Stimulated activated CD8-positive, alpha-beta memory T cell treated with anti-CD3 and anti-CD28 coated beads, Interleukin-12 subunit alpha, Interleukin-12 subunit beta, amount 100 ng/mL, for 24 hours (primary cell): Measurements from ENCODE around the gene NRIP1.
"Not testable (repeated sequence)": the region's sequence is repeated elsewhere in the genome, so short reads cannot be mapped to it uniquely, and the experiment has no call there.

Experiments
- DNase-seq: peaks from one replicate; pipeline ENCODE4 v3.0.0-alpha.2; 2020; ENCODE audit errors: extremely low read depth

NRIP1 gene

DNA sequence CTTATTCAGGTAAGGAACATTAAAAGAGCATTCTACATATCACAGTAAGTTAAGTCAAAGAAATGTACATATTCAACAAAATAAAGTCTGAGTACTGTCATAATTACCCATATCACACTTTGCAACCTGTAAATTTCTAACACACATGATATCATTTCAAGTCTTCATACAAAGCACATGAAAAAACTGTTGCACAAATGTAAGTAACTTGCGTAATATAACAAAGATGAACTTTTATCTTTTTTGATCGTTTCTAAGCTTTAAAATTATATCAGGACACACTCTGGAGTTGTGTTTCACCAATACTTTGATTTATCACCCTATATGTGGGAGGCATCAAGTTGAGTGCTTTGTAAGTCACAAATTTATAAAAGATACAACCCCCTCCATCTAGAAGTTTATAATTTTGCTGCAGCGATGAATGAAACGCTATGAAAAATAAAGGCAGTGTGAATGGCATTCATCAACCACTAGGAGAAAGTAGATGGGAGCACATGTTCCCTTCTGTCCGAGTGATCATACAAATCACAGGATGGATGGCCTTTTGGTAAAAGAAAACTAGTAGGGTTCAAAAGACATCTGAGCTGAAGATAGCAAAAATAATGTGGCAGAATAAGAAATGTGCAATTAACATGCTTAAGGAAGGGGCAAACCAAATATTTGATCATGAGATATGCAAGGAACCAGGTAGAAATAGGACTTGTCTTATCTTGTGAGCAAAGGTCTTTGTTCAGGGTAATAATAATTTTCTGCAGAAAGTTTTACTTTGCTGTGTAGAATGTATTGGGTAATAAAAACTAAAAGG is 27.5 kb downstream of the NRIP1 start:
- DNase-seq, result no peak

DNA sequence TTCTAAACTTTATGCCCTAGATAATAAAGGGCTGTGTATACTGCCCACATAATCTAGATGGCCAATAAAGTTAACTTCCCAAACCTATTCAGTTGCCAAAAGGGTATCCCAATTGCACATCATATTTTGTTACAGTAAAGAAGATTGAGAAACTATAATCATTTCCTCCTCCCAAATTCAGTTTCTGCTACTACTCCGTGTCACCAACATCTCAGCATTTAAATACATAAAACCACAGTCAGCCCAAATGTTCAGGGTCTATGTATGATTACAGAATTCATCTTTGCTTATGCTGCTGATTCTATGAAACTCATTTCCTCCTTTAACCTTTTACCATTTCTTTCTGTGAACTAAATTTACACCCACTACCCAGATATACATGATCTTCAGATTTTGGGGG is 28.6 kb downstream of the NRIP1 start:
- no peak for DNase-seq

DNA sequence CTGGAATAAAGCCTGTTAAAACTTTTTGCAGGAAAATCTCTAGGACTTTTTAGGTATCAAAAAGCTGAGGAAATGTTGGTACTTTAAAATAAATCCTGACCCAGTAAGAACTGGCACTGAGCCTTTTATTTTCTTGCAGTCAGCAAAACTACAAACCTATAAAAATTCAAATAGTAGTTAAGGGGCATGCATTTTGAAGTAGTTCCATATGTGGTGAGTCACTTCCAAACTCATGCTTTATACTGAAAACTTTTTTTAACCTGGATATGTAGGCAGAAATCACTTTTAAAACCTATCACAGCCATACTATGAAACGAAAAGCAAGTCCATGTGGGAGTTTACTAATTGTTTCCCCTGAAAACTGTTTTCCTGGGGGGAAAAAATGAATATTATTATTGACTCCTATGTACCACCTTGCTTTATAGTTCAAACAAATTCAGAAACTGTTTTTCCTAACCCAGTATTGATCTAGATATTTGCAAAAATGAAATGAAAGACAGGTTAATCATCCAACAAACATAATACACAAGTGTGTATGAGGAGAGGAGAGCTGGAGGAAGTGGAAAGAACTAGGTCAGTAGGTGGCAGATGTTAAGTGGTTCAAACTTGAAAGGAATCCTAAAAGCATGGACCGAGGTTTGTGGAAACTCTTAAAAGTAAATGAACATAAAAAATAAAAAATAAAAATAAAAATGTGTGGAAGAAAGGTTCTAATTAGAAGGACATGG is 30.5 kb downstream of the NRIP1 start:
- DNase-seq, result no peak

DNA sequence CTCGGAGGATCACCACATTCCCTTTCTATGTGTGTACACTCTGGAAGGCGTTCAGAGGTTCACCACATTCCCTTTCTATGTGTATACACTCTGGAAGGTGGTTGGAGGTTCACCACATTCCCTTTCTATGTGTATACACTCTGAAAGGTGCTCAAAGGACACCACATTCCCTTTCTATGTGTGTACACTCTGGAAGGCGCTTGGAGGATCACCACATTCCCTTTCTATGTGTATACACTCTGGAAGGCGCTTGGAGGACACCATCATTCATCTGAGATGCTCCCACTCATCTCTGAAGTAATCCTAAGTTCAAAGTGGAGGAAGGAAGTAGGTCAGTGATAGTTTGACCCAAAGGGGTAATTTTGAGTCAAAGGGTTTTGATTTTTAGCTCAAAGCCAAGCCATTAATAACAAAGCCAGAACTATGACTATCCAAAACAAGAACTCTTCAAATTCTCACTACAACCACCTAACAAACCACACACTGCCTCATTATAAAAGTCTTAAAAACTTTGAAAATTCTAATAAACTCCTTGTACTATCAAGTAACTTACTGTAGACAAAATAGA is 32.9 kb downstream of the NRIP1 start:
- DNase-seq, result no peak

DNA sequence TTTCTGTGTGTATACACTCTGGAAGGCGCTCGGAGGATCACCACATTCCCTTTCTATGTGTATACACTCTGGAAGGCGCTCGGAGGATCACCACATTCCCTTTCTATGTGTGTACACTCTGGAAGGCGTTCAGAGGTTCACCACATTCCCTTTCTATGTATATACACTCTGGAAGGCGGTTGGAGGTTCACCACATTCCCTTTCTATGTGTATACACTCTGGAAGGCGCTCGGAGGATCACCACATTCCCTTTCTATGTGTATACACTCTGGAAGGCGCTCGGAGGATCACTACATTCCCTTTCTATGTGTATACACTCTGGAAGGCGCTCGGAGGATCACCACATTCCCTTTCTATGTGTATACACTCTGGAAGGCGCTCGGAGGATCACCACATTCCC is 33.4 kb downstream of the NRIP1 start:
- not testable (repeated sequence) for DNase-seq

DNA sequence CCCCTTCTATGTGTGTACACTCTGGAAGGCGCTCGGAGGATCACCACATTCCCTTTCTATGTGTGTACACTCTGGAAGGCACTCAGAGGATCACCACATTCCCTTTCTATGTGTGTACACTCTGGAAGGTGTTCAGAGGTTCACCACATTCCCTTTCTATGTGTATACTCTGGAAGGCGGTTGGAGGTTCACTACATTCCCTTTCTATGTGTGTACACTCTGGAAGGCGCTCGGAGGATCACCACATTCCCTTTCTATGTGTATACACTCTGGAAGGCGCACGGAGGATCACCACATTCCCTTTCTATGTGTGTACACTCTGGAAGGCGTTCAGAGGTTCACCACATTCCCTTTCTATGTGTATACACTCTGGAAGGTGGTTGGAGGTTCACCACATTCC is 33.9 kb downstream of the NRIP1 start:
- not testable (repeated sequence) for DNase-seq

DNA sequence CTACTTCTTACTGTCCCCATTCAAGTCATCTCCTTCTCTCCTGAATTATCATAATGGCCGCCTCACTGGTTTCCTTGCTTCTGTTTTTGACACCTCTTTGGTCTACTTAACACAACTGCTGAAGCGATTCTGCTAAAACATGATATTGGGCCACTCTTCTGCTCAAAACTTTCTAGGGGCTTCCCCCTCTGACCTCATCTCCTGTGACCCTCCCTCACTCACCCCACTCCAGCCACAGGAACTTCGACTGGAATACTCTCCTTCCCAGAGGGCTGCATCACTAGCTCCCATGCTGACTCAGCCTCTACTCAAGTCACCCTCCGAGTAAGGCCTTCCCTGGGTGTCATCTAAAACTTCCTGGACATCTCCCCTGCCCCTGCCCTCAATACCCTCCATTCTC is 35.7 kb downstream of the NRIP1 start:
- DNase-seq, result no peak

DNA sequence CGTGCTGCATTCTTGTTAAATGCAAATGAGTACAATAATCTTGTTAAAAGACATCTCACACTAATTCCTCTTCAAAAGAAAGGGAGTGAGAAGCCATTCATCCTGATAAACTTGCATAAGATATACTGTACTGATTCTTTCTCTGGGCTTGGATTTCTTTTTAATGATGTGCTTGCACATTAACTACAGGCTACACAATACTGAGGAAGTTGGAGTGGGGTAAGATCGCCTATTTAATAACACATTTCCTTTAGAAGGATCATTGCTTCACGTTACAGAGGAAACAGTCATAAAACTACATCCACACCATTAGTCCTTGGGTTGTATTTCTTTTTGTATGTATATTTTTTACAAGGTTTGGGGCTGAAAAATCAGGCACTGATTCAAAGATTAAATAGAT is 36.6 kb downstream of the NRIP1 start:
- no peak for DNase-seq

DNA sequence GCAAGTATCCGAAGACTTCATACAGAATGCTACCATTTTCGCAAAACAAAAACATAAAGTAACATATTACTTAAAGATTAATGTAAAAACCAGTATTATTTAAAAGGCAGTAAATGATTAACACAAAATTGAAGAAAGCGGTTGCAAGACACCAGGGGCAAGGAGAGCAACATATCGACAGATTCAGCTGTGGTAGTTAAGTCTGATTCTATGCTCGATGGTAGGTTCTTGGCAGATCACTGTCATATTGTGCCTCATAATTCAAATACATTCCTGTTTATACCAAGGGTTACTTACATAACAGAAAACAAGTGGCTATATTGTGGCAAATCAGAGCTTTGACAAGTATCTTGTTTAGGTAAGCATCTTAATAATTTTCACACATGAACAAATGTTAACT is 37.7 kb downstream of the NRIP1 start:
- no peak for DNase-seq

DNA sequence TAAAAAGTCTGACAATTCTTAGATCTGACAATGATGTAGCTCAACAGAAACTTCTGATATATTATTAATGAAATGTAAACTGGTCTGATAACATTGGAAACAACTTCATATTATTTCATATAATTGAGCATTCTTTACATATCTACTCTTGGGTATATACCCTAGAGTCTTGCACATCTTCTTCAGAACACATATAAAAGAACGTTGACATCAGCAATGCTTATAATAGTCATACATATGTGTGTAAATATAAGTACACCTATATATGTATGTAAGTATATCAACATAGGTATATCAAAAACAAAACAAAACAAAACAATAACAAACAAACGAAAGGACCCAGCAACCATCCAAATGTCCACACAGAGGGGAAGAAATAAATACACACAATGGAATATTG is 38.4 kb downstream of the NRIP1 start:
- DNase-seq, result no peak

DNA sequence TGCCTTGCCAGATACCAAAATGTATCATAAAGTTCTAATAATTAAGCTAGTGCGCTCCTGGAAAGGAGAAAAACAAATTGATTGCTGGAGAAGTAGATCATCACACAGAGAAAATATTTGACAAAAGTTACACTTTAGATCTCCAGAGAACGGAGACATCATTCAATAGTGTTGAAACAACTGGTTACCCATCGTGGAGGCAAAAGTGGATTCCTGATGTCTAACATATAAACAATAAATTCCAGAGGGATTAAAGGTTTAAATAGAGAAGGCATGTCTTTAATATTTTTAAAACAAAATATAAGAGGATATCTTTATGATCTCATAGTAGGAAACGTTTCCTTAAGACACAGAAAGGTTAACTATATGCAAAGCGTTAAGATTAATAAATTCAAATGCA is 41.0 kb downstream of the NRIP1 start:
- DNase-seq, result no peak

DNA sequence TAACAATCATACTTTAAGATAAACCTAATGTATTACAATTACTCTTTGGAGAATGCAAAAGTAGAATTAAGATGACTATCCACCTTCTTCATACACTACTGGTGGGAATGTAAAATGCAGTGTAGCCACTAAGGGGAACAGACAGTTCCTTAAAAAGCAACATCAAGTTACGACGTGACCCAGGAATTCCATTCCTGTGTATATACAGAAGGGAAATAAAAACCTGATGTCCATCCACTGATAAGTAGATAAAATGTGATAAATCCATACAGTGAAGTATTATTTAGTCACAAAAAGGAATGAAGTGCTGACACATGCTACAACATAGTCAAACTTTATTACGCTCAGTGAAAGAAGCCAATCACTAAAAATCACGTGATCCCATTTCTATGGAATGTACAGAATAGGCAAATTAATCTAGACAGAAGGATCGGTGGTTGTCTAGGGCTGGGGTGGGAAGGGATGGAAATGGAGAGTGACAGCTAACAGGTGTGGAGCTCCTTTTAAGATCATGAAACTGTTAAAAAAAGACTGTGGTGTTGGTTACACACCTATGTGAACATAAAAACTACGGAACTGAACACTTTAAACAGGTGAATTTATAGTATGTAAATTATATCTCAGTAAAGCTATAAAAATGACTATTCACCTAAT is 42.1 kb downstream of the NRIP1 start:
- DNase-seq, result no peak

DNA sequence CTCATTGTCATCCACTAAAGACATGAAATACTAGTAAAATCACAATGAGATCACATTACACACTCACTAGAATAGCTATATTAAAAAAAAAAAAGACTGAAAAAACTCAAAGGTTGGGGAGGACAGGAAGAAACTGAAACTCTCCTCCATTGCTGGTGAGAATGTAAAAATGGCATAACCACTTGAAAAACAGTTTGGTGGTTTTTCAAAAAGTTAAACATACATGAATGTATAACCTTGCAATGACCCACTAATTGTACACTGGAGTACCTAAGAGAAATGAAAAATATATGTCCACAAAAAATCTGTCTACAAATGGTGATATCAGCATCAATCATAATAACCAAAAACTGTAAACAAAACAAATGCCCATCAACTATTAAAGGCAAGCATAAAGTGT is 44.0 kb downstream of the NRIP1 start:
- no peak for DNase-seq

DNA sequence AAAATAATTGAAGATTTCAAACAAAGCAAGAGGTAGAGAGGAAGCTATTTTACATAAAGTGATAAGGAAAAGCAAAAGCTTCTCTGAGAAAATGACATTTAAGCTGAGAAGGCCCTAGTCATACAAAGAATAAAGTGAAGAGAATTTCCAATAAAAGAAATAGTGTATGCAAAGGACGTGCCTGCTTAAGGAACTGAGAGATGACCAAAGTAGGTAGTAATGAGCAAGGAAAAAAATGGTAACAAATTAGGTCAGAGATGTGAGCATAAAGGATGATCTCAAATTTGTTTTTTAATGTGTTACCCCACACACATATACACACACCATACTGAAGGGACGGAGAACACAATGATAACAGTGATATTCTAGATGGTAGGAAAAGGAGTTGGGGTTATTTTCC is 46.4 kb downstream of the NRIP1 start:
- DNase-seq, result no peak

DNA sequence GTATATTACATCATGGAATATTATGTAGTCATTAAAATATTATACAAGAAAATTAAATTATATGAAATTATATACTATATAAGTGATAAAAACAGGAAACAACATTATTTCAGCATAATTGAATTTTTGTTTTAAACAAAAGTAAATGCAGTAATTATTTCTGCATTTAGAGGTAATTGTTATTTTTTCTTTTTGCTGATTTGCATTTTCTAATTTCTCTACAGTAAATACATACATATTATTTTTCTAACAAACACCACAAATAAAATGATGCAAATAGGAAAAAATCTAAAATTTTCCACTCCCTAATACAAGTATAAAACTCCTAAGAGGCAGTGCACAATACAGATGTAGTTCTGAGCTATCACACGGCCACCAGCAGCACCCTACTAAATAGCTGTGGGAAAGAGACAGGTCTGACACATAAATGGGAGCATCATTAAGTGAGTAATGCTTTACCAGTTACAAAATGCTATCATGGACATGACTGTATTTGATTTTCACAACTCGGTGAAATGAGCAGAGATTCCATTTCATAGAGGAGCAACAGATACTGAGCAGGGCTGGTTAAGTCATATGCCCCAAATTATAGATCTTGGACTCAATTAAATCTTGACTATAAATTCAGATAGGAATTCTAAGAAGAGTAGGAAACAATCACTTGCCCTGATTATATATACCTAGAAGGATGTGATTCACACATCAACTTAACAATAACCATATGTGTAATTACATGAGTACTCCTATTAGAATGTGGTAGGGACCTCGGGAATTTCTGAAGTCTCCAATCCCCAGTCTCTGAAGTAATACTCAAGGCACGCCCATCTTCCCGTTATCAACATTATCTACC is 49.0 kb downstream of the NRIP1 start:
- DNase-seq, result no peak

DNA sequence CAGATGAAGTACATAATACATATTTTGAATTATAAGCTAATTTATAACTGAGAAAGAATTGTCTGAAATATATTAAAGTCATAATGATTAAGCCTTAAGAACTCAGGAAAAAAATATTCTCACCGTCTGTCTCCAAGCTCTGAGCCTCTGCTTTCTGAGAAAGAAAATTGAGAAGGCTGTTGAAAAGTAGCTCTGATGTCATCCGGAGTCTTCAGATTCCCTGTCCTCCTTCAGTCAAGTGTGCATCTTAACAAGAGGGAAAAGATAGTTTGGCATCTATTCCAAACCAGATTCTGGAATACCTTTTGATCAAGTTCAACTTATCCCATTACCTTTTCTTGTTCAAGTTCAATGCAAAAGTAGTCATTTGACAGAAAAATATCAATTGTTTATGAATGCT is 50.6 kb downstream of the NRIP1 start:
- DNase-seq, result no peak

DNA sequence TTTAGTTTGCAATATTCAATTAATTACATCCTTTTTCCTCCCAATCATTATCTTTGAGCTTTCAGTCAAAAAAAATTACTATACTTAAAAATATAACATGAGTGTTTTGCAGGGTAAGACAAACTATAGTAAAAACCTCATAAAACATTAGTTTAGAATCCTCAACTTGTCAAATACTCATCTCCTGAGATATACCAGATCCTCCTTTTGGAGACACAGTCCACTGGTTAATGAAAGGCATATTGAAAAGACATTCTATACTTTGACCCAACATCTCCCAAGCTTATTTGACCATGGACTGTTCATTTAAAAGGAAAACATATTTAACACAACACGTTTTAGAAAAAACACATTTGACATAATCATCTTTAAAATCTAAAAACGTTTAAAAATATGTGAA is 52.8 kb downstream of the NRIP1 start:
- no peak for DNase-seq

DNA sequence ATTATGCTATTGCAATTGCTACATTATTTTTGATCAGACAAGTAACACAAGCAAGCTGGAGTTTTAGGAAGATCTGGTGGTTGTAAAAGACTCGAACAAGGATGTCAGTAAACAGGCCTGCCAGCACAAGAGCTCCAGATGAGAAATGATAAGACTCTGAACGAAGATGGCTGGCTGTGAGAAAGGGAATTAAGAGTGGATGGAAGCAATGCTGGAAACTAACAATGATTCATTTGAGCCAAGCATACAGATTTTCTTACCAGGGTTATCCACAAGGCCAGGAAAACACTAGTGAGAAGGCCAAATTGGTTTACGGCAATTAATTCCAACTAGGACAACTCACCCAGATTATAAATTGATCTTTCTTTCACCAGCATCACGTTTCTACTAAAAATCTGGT is 54.2 kb downstream of the NRIP1 start:
- no peak for DNase-seq

DNA sequence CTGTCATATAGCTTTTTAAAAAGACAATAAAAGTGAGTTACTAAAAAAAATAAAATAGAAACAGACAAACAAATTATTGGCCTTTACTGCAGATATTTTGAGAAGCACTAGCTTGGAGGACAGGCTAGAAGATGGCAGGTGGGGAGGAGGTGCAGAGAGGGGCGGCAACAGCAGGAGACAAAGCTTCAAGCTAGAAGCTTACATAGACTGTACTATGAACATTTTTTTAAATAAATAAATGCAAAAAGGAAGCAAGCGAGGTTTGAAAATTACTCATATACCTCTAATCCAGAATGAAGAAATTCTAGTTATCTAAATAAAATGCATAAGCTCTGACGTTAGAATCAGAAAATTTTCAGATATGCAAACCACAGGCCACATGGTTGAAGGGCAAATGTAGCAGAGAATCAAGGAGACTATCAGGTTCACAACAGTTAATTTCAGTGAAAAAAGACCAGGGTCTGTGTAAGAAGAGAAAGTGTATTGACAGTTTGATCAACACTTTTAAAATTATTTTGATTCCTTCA is 54.9 kb downstream of the NRIP1 start:
- no peak for DNase-seq

DNA sequence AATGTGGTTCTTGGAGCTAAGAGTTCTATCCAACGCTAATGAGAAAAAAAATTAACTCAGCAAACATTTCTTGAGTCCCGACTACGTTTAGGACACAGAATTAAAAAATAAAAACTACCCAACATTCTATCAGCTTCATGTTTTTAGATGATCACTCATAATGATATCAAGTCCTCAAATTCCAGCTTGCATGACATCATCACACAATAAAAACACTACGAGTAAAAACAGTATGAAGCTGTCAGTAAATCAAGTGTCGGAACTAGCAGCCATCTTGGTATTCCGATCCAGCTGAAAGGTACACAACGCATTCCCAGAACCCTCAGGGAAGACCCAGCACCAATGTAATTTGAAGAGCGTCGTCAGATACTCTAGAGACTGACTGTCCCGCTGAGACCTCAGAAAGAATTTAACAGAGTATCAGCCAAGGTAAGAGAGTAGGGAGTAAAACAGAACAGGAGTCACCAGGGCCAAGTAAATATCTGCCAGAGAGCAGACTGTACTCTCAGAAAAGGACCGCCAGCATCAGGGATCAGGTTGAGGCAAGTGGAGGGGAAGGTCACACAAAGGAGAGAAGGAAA is 57.0 kb downstream of the NRIP1 start:
- DNase-seq, result no peak

DNA sequence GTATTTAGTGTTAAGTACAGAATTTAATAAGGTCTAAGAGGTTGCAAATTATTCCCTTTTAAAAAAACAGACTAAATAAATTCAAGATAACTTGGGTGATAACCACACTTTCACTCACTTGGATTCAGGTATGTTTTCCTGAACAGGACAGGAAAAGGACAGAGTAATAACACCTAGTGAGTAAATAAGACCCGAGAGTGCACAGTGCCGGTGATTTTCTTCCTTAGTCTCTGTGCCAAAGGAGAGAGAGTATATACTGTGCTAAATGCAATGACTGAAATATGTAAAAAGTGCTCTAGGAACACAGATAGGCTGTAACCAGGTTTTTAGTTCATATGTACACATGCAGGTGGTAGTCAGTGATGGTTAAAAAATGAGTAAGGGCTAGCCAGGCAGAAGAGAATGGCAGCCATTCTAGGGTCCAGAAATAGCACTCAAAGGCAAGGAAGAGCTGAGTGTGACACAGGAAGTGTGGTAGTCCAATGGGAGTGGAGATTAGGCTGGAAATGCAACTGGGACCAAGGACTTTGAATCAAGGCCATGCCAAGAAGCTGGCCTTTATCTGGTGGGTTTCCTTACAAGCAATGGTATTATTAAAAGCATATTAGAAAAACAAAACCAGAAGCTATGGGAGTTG is 58.1 kb downstream of the NRIP1 start:
- DNase-seq, result no peak
